Measurements from ENCODE around the gene FTO. TPM values are rescaled to one million over a fixed set of nuclear protein-coding genes. Genes with fewer than 3 reads are reported as not detected.

The FTO gene
- polyA plus RNA-seq, 1 donor, result 53.4 TPM

DNA sequence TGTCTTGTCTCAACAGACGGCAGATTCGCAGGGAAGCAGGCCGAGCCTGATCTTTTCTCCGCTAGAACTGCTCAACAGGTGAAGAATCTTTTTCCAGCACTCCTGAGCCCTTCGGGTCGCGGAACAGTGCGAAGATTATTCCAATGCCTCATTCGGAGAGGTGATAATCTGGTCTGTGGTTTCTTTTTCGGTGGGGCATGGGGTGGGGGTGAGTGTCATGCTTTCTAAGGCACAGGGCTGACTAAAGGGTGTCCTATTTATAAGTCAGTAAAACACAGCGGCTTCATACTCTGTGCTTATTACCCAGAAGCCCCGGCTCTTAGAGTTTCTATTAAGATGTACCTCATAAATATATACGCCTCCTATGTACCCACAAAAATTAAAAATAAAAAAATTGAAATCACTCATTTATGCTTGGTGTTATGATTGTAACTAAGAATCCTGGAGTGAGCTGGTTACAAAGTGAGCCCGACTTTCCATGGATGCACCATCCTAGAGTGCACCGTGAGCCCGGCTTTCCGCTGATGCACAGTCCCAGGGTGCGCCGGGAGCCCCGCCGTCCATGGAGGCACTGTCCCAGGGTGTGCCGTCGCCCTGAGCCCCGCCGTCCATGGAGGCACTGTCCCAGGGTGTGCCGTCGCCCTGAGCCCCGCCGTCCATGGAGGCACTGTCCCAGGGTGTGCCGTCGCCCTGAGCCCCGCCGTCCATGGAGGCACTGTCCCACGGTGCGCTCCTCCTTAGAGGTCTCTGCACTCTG, 417.8 kb downstream of the FTO start:
- no peak for DNase-seq (ENCODE audit: low read depth)

DNA sequence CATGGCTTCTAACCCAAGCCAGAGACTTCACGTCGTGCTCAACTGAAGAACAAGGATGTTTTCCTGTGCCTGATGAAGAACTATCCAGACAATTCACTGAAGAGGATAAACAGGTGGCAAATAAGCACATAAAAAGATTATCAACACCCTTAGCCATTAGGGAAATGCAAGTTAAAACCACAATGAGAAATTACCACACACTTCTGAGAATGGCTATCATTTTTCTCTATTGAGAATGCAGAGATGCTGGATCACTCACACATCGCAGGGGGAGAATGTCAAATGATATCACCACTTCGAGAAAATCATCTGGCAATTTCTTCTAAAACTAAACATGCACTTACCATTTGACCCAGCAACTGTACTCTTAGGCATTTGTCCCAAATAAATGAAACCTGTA, 419.8 kb downstream of the FTO start:
- no peak for DNase-seq (ENCODE audit: low read depth)

DNA sequence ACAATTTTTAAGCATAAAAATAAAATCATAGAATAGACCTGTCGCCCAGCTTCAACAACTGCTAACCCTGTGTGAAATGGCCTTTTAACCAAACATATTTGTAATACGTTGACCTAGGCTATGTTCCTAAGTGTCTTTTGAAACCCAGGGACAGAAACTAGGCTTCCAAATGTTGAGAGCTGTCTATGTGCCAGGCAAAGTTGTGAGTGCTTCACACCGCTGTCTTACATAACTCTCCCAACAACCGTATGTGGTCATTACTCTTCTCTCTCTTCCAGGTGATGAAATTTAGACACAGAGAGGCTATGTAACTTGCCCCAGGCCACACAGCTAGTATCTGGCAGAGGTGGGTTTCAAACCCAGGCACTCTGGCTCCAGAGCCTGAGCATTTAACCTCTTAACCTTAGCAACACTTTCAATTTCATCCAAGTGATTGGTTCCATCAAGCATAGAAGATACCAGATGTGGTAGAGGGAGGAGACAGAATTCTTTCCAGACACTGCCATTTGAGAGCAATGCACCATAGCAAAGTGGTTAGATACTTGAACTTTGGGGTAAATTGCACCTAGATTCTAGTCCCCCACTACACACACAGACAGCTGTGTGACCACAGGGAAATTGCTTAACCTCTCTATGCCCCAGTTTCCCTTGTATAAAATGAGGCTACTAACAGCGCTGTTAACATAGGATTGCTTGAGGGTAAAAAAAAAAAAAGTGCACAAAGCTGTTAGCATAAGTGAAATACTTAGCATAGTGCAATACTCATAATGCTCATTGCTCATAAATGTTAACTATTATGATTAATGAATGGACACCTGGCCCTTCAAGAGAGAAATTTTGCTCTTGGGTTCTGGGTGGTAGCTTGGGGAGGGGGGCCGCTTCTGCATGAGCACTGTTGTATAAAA, 422.0 kb downstream of the FTO start:
- DNase-seq (ENCODE audit: low read depth), result no peak

DNA sequence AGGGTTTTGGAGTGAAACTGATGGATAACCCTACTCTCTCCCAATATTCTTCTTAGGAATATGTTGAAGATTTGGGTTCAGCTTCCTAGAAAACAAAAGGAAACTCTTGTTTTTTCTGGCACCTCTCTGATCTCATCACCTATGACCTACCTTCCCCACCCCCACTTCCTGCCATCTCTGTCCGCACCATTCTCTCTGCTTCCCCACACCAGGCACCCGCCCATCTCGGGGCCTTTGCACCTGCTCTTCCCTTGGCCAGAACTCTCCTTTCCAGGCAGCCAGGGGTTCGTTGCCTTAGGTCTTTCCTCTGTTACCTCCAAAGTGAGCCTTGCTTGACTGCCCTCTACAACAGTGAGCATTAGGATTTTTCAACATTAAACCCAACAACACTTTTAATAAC, 423.0 kb downstream of the FTO start:
- DNase-seq (ENCODE audit: low read depth), result no peak

DNA sequence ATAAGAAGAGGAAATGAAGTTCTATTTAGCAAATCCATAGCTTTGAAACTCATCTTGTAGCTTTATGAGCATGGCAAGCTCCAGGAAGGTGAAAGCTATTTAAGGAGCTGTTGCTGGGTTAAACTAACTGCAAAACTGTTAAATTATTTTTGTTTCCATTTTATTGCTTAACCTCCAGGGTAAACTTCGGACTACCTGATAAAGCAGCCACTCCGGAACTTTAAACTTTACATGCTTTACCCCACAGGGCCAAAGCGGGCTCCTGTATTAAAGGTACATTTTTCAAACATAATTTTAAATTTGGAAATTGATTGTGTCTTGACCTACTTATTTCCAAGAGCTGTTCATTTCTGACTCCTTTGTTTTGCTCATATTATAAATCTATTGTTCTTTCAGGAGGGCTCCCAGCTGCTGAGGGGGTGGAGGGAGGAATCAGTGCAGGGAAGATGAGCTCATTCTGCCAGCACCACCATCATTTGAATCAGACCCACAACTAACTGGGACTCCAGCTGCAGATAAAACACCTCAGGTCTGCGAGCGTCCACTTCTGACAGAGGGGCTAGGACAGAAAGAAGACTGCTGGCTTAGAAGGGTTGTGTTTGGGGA, 424.8 kb downstream of the FTO start:
- DNase-seq (ENCODE audit: low read depth), result no peak

DNA sequence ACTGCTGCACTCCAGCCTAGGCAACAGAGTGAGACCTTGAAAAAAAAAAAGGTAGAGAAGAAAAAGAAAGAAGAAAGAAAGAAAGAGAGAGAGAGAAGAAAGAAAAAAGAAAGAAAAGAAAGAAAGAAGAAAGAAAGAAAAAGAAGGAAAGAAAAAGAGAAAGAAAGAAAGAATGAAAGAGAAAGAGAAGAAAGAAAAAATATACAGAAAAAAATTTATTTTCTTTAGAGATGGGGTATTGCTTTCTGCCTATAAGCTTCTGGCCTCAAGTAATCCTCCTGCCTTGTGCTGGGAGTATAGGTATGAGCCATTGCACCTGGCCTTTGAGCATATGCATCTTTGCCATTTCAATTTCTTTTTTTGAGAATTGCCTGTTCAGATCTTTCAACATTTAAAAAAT, 425.9 kb downstream of the FTO start:
- no peak for DNase-seq (ENCODE audit: low read depth)

DNA sequence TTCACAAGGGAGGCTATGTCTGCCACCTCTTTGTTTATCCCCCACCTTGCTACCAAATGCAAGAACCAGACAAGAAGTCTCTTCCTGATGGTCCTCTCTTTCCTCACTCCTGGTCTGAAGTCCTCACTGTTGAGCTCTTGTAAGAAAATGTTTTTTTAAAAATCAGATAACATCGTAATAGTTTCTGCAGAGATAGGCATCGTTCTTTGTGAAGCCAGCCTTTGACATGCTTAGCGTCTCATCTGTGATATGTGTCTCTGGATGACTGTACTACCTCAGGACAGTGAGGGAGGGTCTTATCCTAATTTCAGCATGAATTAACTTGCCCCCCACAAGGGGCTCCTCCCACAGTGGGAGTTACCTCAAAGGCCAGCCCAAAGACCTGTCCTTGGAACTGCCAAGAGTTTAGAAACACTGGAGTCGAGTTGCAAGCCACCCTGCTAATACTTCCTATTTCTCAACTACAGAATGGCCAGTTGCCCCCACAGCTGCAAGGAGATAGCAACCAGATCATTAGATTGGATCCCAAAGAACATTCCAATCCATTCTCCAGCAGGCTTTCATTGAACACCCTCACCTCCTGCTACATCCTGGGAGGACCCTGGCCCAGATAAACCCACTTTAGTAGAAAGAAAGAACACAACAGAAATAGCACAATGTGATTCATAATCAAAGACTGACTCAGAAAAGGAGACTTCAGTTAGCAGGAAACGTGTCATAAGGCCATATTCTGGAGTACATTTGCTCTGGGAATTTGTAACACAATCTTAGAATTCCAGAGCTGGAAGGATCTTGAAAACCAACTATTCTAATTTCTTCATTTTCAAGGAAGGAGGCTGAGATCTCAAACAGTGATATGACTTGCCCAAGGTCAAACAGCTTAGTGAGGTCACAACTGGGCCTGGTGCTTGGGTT, 431.7 kb downstream of the FTO start:
- DNase-seq (ENCODE audit: low read depth), result no peak

DNA sequence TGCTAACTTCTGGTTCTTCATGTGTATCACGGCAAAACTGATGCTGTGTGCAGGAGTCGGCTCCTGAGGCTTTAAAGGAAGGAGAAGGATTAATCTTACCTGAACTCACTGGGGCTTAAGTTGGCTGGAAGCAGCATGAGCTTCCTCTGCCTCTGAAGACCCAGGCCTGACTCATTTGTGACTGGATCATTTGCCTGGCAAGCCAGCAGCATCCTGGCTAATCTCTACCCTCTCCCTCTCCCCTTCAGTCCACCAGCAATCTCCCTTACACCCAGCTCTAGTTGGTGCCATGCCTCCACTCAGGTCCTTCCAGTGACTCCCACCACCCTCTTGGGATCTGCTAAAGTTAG, 432.3 kb downstream of the FTO start:
- no peak for DNase-seq (ENCODE audit: low read depth)

DNA sequence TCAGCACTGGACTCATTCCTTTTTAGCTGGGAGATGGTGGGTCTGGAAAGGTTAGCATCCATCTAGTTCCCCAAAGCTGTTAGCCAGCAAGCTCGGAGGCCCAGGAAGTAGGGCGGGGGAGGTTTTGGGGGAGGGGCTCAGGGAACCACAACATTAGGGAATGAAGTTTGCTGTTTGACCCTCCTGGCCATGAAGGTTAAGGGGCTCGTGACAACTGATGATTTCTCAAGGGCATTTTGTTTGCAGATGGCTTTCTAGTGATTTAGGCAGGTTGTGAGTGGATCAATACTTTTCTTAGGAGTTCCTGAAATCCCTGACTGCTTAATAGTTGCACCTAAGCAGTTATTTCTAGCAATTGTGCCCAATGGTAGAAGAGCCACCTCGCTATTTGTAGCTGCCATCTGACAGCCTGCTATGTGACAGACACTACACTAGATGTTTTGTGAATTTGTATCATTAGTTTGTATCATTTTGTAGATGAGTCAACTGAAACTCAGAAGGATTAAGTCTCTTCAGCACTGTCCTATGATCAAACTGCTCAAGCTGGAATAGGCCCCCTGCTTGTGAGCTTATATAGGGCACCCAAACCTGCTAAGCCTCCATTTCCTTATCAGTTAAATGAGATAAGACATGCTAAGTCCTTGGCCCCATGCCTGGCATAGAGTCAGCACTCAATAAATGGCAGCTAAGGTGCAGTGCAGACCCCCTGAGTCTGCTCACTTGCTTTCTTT, 436.3 kb downstream of the FTO start:
- DNase-seq (ENCODE audit: low read depth), result no peak

DNA sequence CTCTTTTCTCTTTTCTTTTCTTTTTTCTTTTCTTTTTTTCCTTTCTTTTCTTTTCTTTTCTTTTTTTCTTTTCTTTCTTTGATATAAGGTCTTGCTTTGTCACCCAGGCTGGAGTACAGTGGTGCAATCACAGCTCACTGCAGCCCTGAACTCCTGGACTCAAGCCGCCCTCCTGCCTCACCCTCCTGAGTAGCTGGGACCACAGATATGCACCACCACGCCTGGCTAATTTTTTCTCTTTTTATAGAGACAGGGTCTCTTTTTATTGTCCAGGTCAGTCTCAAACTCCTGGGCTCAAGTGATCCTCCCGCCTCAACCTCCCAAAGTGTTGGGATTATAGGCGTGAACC, 436.8 kb downstream of the FTO start:
- DNase-seq (ENCODE audit: low read depth), result no peak

DNA sequence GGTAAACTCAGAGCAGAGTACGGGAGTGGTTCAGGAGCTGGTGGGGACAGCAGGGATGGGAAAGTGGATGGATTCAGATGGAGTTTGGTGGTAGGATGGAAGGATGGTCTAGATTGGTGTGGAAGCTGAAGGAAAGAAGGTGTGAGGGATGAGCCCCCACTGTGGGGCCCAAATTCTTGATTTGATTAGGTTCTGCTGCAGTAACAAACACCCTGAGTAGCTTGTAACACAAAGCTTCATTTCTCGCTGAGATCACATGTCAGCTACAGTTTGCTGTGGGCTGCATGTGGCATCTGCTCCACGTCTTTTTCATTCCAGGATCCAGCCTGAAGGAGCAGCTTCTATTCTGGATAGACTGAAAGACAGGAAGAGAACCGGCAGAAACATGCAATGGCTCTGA, 438.8 kb downstream of the FTO start:
- no peak for DNase-seq (ENCODE audit: low read depth)

DNA sequence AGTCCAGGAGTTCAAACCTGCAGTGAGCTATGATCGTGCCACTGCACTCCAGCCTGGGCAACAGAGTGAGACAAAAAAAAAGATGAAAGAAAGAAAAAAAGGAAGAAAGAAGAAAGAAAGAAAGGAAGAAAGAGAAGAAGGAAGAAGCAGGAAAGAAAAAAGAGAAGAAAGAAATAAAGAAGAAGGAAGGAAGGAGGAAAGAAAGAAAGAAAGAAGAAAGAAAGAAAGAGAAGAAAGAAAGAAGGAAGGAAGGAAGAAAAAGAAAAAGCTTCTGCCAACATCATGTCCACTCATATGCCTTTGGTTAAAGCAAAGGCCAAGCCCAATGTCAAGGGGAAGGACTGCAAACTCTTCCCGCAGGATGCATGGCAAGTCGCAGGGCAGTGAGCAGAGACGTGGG, 439.5 kb downstream of the FTO start:
- no peak for DNase-seq (ENCODE audit: low read depth)

DNA sequence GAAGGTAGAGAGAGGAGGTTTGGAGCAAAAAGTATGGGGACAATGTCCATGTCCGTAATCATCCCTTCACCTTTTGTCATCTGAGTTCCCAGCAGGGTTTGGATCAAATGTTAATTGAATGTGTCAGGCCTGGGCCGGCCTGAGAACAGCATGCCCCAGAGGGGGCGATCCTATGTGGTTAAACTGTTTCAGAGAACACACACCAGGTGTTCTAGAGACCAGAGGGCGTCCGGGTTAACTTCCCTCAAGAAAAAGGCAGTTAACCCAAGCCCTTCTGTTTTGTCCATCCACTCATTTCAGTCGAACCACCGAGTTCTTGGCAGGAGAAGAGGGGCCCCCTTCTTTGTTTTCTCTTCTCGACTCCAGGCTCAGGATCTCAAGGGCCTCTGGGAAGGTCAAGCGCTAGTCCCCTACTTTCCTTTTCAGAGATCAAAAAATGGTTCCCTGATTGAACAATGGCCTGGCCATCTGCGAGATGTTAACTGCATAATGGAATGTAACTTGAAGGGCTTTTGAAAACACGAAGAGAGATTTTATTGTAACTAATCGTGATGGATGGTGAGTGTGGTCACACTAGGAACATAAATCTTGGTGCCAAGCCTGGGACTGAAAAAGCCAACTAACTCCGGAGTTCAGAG, 440.1 kb downstream of the FTO start:
- no peak for DNase-seq (ENCODE audit: low read depth)

DNA sequence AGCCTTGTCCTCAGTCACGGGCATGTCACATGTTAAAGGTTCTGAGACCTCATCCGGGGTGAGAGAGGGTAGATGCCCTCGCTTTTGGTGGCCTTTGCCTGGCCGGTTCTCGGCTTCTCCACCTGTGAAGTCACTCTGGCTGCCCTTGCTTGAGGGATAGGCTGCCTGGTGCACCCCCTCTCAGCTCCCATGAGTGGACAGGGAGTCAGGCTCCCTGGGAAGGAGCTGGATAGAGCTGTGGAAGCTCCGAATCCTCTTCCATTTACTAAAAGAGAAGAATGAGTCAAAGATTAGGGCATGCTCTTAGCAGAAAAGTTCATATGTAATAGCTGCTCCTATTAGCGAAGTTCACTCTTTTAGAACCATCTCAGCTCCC, 440.6 kb downstream of the FTO start:
- DNase-seq (ENCODE audit: low read depth), result no peak

DNA sequence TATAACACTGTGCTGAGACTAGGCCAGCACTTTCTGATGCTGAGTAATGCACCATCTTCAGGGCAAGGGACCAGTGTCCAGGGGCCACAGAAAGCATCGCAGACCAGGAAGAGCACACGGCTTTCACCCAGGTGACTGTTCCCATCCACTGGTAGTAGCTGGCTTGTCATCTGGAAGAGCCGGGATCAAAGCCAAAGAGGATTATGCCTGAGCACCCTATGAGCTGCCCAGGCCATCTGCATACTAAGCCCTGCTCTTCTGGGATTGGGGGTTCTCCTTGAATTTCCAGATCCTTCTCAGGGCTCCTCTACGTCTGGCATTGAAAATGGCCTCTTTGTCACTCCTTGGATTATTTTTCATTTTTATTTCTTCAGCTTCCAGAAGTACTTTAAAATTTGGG, 441.9 kb downstream of the FTO start:
- no peak for DNase-seq (ENCODE audit: low read depth)

DNA sequence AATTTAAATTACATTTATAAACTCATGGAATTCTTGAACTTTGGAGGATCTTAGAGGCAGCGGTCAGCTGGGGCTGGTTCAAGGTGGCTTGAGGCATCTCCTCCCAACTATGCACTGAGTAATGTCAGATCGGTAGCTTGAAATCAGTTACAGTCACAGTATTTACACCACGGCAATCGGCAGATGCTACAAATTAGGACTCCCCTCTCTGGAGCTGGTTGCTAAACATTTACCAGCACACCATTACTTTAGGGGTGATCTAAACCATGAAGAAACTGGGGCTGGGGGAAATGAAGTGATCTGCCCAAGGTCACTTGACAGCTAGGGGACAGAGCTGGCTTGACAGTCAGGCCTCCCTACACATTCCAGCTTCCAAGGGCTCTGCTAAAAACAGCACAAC, 445.0 kb downstream of the FTO start:
- DNase-seq (ENCODE audit: low read depth), result no peak

DNA sequence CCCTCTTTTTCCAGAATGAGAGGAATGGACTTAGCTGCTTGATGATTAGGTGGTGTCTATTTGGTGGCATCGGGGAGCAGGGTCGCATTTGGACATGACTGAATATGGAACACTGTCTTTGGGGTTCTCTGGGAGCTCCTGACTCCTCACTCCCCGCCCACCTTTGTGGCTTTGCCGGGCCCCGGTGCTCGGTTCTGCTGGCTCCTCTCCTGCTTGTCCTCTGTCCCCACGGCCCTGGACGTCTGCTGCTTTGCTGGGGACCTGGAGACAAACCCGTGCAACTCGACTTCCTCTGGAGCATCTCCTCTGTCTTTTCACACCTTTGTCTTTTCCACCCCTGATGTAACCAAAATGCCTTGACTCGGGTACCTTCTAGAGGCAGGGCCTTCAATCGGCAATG, 446.9 kb downstream of the FTO start:
- no peak for DNase-seq (ENCODE audit: low read depth)

DNA sequence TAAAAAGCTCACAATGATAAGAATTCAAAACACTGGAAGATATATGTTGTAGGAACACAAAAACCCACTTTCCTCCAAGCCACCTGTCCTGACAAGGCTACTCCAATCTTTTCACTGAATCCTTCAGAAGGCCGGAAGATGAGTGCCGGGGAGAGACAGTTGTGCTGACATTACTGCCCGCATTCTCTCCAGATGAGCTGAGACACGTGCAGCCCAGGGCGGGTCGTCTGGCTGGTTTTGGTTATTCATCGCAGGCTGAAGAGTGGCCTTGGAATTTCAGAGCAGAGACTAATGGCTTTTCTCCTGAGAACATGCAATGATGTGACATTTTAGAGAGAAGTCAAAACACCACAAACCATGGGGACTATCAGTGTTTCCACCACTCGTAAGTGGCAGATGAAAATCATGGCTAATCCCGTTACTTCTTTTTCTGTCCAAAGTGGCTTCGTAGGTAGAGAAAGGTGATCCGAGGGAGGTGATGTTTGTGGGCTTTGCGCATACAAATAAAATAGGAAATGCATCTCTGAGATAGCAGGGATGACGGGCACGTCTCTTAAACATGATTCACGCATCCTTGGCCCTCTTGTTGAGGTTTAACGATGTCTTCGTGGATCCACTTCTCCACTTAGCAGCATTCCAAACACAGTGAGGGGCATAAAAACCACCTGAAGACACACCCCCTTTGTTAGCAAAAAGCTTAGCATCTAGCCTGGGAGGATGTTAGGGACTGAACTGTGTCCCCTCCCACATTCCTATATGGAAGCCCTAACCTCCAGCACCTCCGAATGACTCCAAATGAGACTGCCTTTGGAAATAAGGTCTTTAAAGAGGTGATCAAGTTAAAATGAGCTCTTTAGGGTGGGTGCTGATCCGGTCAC, 448.6 kb downstream of the FTO start:
- no peak for DNase-seq (ENCODE audit: low read depth)

DNA sequence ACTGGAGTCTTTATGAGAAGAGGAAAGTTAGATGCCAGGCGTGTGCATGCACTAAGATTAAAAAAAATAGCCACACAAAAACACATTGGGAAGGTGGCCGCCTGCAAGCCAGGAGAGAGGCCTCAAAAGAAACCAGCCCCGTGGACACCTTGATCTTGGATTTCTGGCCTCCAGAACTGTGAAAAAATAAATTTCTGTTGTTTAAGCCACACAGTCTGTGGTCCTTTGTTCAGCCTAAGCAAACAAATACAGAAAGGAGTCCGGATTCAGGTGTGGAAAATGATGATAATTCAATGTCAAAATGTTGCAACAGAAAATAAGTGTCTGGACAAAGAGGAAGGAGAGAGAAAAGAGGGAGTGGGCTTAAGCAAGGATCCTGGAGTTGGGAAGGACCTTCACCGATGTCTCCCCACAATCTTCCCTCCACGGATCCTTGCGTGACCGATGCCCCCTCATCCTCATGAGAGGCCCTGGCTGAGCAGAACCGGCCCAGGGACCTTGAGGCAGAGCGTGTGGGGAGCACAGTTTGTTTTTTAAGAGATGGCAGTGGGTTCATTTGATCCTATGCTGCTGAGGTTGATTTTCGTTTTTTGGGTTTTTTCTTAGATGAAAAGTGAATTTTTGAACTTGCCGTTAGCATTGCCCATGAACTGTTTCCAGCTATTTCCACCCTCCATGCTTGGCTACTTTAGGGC, 449.4 kb downstream of the FTO start:
- DNase-seq (ENCODE audit: low read depth), result no peak
